ENCODE data around the gene DYNC1LI1.

The DYNC1LI1 gene

GRCh38 chr3:32556332-32556731, 14.3 kb downstream of the DYNC1LI1 start:
- Histone ChIP-seq H3K9ac (ENCODE audit: low read length) (no peak overlapping the region), H3K36me3 (ENCODE audit: insufficient read depth, low read length) (no peaks in the 10 kb centered on the region), H3K4me3 (ENCODE audit: low read depth in 1 of 2, low read length in 2 of 2) (no peak overlapping the region), H3K27me3 (ENCODE audit: control insufficient read depth in 1 of 2, insufficient read depth in 2 of 2, low read length in 2 of 2) (no peaks in the 10 kb centered on the region), H3K4me1 (ENCODE audit: insufficient read depth, low read length) (peaks cover 3% of the 10 kb centered on the region), H3K9me3 (ENCODE audit: low read length) (no peaks in the 10 kb centered on the region), H3K27ac (ENCODE audit: low read depth, low read length) (no peak overlapping the region)

- Histone ChIP-seq H3K9ac (ENCODE audit: low read length) (no peak overlapping the region), H3K9me3 (ENCODE audit: low read length) (no peaks in the 10 kb centered on the region), H3K27ac (ENCODE audit: low read depth, low read length) (no peak overlapping the region), H3K27me3 (ENCODE audit: control insufficient read depth in 1 of 2, insufficient read depth in 2 of 2, low read length in 2 of 2) (no peaks in the 10 kb centered on the region), H3K36me3 (ENCODE audit: insufficient read depth, low read length) (no peaks in the 10 kb centered on the region), H3K4me3 (ENCODE audit: low read depth in 1 of 2, low read length in 2 of 2) (no peak overlapping the region), H3K4me1 (ENCODE audit: insufficient read depth, low read length) (peaks cover 6% of the 10 kb centered on the region)
Measured at GRCh38 chr3:32553973-32554372, 16.7 kb downstream of the DYNC1LI1 start.

- H3K36me3 ChIP-seq (ENCODE audit: insufficient read depth, low read length), result no peaks in the 10 kb centered on the region
- no peak overlapping the region for H3K27ac ChIP-seq (ENCODE audit: low read depth, low read length)
- no peak overlapping the region for H3K4me3 ChIP-seq (ENCODE audit: low read depth in 1 of 2, low read length in 2 of 2)
- no peaks in the 10 kb centered on the region for H3K9me3 ChIP-seq (ENCODE audit: low read length)
- no peaks in the 10 kb centered on the region for H3K27me3 ChIP-seq (ENCODE audit: control insufficient read depth in 1 of 2, insufficient read depth in 2 of 2, low read length in 2 of 2)
- no peak overlapping the region for H3K9ac ChIP-seq (ENCODE audit: low read length)
- H3K4me1 ChIP-seq (ENCODE audit: insufficient read depth, low read length), result peaks cover 6% of the 10 kb centered on the region
Measured at GRCh38 chr3:32553459-32553858, 17.2 kb downstream of the DYNC1LI1 start.

- Histone ChIP-seq H3K4me1 (ENCODE audit: insufficient read depth, low read length) (peaks cover 6% of the 10 kb centered on the region), H3K4me3 (ENCODE audit: low read depth in 1 of 2, low read length in 2 of 2) (no peak overlapping the region), H3K9me3 (ENCODE audit: low read length) (no peaks in the 10 kb centered on the region), H3K36me3 (ENCODE audit: insufficient read depth, low read length) (no peaks in the 10 kb centered on the region), H3K27ac (ENCODE audit: low read depth, low read length) (no peak overlapping the region), H3K27me3 (ENCODE audit: control insufficient read depth in 1 of 2, insufficient read depth in 2 of 2, low read length in 2 of 2) (no peaks in the 10 kb centered on the region), H3K9ac (ENCODE audit: low read length) (no peak overlapping the region)
Measured at GRCh38 chr3:32552013-32552412, 18.6 kb downstream of the DYNC1LI1 start.

GRCh38 chr3:32551496-32551895, 19.2 kb downstream of the DYNC1LI1 start:
- Histone ChIP-seq H3K4me1 (ENCODE audit: insufficient read depth, low read length) (peaks cover 6% of the 10 kb centered on the region), H3K27ac (ENCODE audit: low read depth, low read length) (no peak overlapping the region), H3K9ac (ENCODE audit: low read length) (no peak overlapping the region), H3K4me3 (ENCODE audit: low read depth in 1 of 2, low read length in 2 of 2) (no peak overlapping the region), H3K36me3 (ENCODE audit: insufficient read depth, low read length) (no peaks in the 10 kb centered on the region), H3K27me3 (ENCODE audit: control insufficient read depth in 1 of 2, insufficient read depth in 2 of 2, low read length in 2 of 2) (no peaks in the 10 kb centered on the region), H3K9me3 (ENCODE audit: low read length) (no peaks in the 10 kb centered on the region)

- H3K27me3 ChIP-seq (ENCODE audit: control insufficient read depth in 1 of 2, insufficient read depth in 2 of 2, low read length in 2 of 2), result no peaks in the 10 kb centered on the region
- H3K36me3 ChIP-seq (ENCODE audit: insufficient read depth, low read length), result no peaks in the 10 kb centered on the region
- no peaks in the 10 kb centered on the region for H3K9me3 ChIP-seq (ENCODE audit: low read length)
- H3K27ac ChIP-seq (ENCODE audit: low read depth, low read length), result no peak overlapping the region
- H3K4me1 ChIP-seq (ENCODE audit: insufficient read depth, low read length), result peaks cover 6% of the 10 kb centered on the region
- H3K4me3 ChIP-seq (ENCODE audit: low read depth in 1 of 2, low read length in 2 of 2), result no peak overlapping the region
- no peak overlapping the region for H3K9ac ChIP-seq (ENCODE audit: low read length)
Measured at GRCh38 chr3:32551087-32551486, 19.6 kb downstream of the DYNC1LI1 start.

GRCh38 chr3:32545305-32545704, 25.4 kb downstream of the DYNC1LI1 start:
- Histone ChIP-seq H3K4me3 (ENCODE audit: low read depth in 1 of 2, low read length in 2 of 2) (no peak overlapping the region), H3K36me3 (ENCODE audit: insufficient read depth, low read length) (no peaks in the 10 kb centered on the region), H3K27ac (ENCODE audit: low read depth, low read length) (no peak overlapping the region), H3K27me3 (ENCODE audit: control insufficient read depth in 1 of 2, insufficient read depth in 2 of 2, low read length in 2 of 2) (no peaks in the 10 kb centered on the region), H3K9me3 (ENCODE audit: low read length) (no peaks in the 10 kb centered on the region), H3K4me1 (ENCODE audit: insufficient read depth, low read length) (no peaks in the 10 kb centered on the region), H3K9ac (ENCODE audit: low read length) (no peak overlapping the region)

GRCh38 chr3:32544894-32545293, 25.8 kb downstream of the DYNC1LI1 start:
- Histone ChIP-seq H3K27ac (ENCODE audit: low read depth, low read length) (no peak overlapping the region), H3K36me3 (ENCODE audit: insufficient read depth, low read length) (no peaks in the 10 kb centered on the region), H3K9ac (ENCODE audit: low read length) (no peak overlapping the region), H3K4me1 (ENCODE audit: insufficient read depth, low read length) (no peaks in the 10 kb centered on the region), H3K4me3 (ENCODE audit: low read depth in 1 of 2, low read length in 2 of 2) (no peak overlapping the region), H3K27me3 (ENCODE audit: control insufficient read depth in 1 of 2, insufficient read depth in 2 of 2, low read length in 2 of 2) (no peaks in the 10 kb centered on the region), H3K9me3 (ENCODE audit: low read length) (no peaks in the 10 kb centered on the region)

GRCh38 chr3:32542807-32543206, 27.9 kb downstream of the DYNC1LI1 start:
- H3K9ac ChIP-seq (ENCODE audit: low read length), result no peak overlapping the region
- no peak overlapping the region for H3K4me3 ChIP-seq (ENCODE audit: low read depth in 1 of 2, low read length in 2 of 2)
- no peaks in the 10 kb centered on the region for H3K27me3 ChIP-seq (ENCODE audit: control insufficient read depth in 1 of 2, insufficient read depth in 2 of 2, low read length in 2 of 2)
- no peaks in the 10 kb centered on the region for H3K9me3 ChIP-seq (ENCODE audit: low read length)
- no peaks in the 10 kb centered on the region for H3K4me1 ChIP-seq (ENCODE audit: insufficient read depth, low read length)
- H3K27ac ChIP-seq (ENCODE audit: low read depth, low read length), result no peak overlapping the region
- no peaks in the 10 kb centered on the region for H3K36me3 ChIP-seq (ENCODE audit: insufficient read depth, low read length)

GRCh38 chr3:32540899-32541298, 29.8 kb downstream of the DYNC1LI1 start:
- Histone ChIP-seq H3K9ac (ENCODE audit: low read length) (no peak overlapping the region), H3K4me3 (ENCODE audit: low read depth in 1 of 2, low read length in 2 of 2) (no peak overlapping the region), H3K4me1 (ENCODE audit: insufficient read depth, low read length) (no peaks in the 10 kb centered on the region), H3K27ac (ENCODE audit: low read depth, low read length) (no peak overlapping the region), H3K36me3 (ENCODE audit: insufficient read depth, low read length) (no peaks in the 10 kb centered on the region), H3K27me3 (ENCODE audit: control insufficient read depth in 1 of 2, insufficient read depth in 2 of 2, low read length in 2 of 2) (no peaks in the 10 kb centered on the region), H3K9me3 (ENCODE audit: low read length) (no peaks in the 10 kb centered on the region)

- Histone ChIP-seq H3K27me3 (ENCODE audit: control insufficient read depth in 1 of 2, insufficient read depth in 2 of 2, low read length in 2 of 2) (no peaks in the 10 kb centered on the region), H3K4me3 (ENCODE audit: low read depth in 1 of 2, low read length in 2 of 2) (no peak overlapping the region), H3K36me3 (ENCODE audit: insufficient read depth, low read length) (peaks cover 16% of the 10 kb centered on the region), H3K9ac (ENCODE audit: low read length) (no peak overlapping the region), H3K4me1 (ENCODE audit: insufficient read depth, low read length) (no peaks in the 10 kb centered on the region), H3K27ac (ENCODE audit: low read depth, low read length) (no peak overlapping the region), H3K9me3 (ENCODE audit: low read length) (no peaks in the 10 kb centered on the region)
Measured at GRCh38 chr3:32532434-32532833, 38.2 kb downstream of the DYNC1LI1 start.

- H3K27ac ChIP-seq (ENCODE audit: low read depth, low read length), result no peak overlapping the region
- no peaks in the 10 kb centered on the region for H3K9me3 ChIP-seq (ENCODE audit: low read length)
- no peak overlapping the region for H3K9ac ChIP-seq (ENCODE audit: low read length)
- H3K27me3 ChIP-seq (ENCODE audit: control insufficient read depth in 1 of 2, insufficient read depth in 2 of 2, low read length in 2 of 2), result no peaks in the 10 kb centered on the region
- H3K36me3 ChIP-seq (ENCODE audit: insufficient read depth, low read length), result peaks cover 25% of the 10 kb centered on the region
- H3K4me3 ChIP-seq (ENCODE audit: low read depth in 1 of 2, low read length in 2 of 2), result no peak overlapping the region
- H3K4me1 ChIP-seq (ENCODE audit: insufficient read depth, low read length), result no peaks in the 10 kb centered on the region
Measured at GRCh38 chr3:32531010-32531647, 39.5 kb downstream of the DYNC1LI1 start.
